ENCODE results near the gene FCER1A. TPM values are rescaled to one million over a fixed set of nuclear protein-coding genes. Genes with fewer than 3 reads are reported as not detected.

FCER1A gene
- 1 to 10 TPM in 2 of 4 donors, not detected in 2; 3.6 to 3.9 TPM for total RNA-seq

- Histone ChIP-seq H3K4me3 (no peak within 1 kb of the TSS), H3K36me3 (no peaks in the 10 kb centered on the region), H3K27me3 (no peaks in the 10 kb centered on the region), H3K9me3 (no peaks in the 10 kb centered on the region), H3K4me1 (no peaks in the 10 kb centered on the region), H3K27ac (no peak within 1 kb of the TSS)
- 67 to 82% methylated on average over 1 of the region's 1 CpG for WGBS, 2 donors
- no peak for DNase-seq (ENCODE audit: low spot score in 2 of 2)
- TF ChIP-seq CTCF (IDR thresholded peaks at IDR 0.05) = no peak
- TF ChIP-seq POLR2A (IDR thresholded peaks at IDR 0.05) = no peak
- TF ChIP-seq EP300 (IDR thresholded peaks at IDR 0.05) = no peak
These were observed at the start of gene FCER1A for GRCh38 chr1:159302095-159302494. Gene FCER1A (plus strand): TSS chr1:159302336. CDS start chr1:159302365, 29 bp downstream.

GRCh38 chr1:159261311-159261710 lies 40.8 kb upstream of the FCER1A start:
- Histone ChIP-seq H3K9me3 (peaks cover 0 to 3% (median 0%) of the 10 kb centered on the region in 4 donors), H3K36me3 (no peaks in the 10 kb centered on the region), H3K4me3 (no peak overlapping the region), H3K27me3 (no peaks in the 10 kb centered on the region), H3K27ac (no peak overlapping the region), H3K4me1 (no peaks in the 10 kb centered on the region)
- TF ChIP-seq POLR2A (IDR thresholded peaks at IDR 0.05) (no peak), EP300 (IDR thresholded peaks at IDR 0.05) (no peak), CTCF (IDR thresholded peaks at IDR 0.05) (no peak)
- DNase-seq (ENCODE audit: low spot score in 2 of 2) = no peak

GRCh38 chr1:159261721-159262494 lies 40.2 kb upstream of the FCER1A start:
- H3K27me3 ChIP-seq = no peaks in the 10 kb centered on the region
- WGBS, 2 donors = 74 to 82% methylated on average over 2 of the region's 2 CpGs
- TF ChIP-seq POLR2A (IDR thresholded peaks at IDR 0.05) = no peak
- no peak for TF ChIP-seq EP300 (IDR thresholded peaks at IDR 0.05)
- no peak for TF ChIP-seq CTCF (IDR thresholded peaks at IDR 0.05)
- H3K4me3 ChIP-seq = no peak overlapping the region
- no peaks in the 10 kb centered on the region for H3K4me1 ChIP-seq
- no peak for DNase-seq (ENCODE audit: low spot score in 2 of 2)
- no peak overlapping the region for H3K27ac ChIP-seq
- H3K36me3 ChIP-seq = no peaks in the 10 kb centered on the region
- no peaks in the 10 kb centered on the region for H3K9me3 ChIP-seq

GRCh38 chr1:159266832-159267231 lies 35.3 kb upstream of the FCER1A start:
- DNase-seq (ENCODE audit: low spot score in 2 of 2) = no peak
- TF ChIP-seq EP300 (IDR thresholded peaks at IDR 0.05) = no peak
- TF ChIP-seq POLR2A (IDR thresholded peaks at IDR 0.05) = no peak
- no peak for TF ChIP-seq CTCF (IDR thresholded peaks at IDR 0.05)
- H3K27me3 ChIP-seq = no peaks in the 10 kb centered on the region
- no peak overlapping the region for H3K27ac ChIP-seq
- WGBS, 2 donors = 85 to 86% methylated on average over 3 of the region's 3 CpGs
- no peak overlapping the region for H3K4me3 ChIP-seq
- no peaks in the 10 kb centered on the region for H3K36me3 ChIP-seq
- H3K9me3 ChIP-seq = no peaks in the 10 kb centered on the region
- H3K4me1 ChIP-seq = no peaks in the 10 kb centered on the region

GRCh38 chr1:159274631-159275030 lies 27.5 kb upstream of the FCER1A start:
- no peak overlapping the region for H3K27ac ChIP-seq
- H3K27me3 ChIP-seq = no peaks in the 10 kb centered on the region
- H3K4me3 ChIP-seq = no peak overlapping the region
- WGBS, 2 donors = 69 to 81% methylated on average over 2 of the region's 2 CpGs
- no peaks in the 10 kb centered on the region for H3K36me3 ChIP-seq
- H3K4me1 ChIP-seq = no peaks in the 10 kb centered on the region
- H3K9me3 ChIP-seq = no peaks in the 10 kb centered on the region
- DNase-seq (ENCODE audit: low spot score in 2 of 2) = no peak
- TF ChIP-seq CTCF (IDR thresholded peaks at IDR 0.05) (no peak), POLR2A (IDR thresholded peaks at IDR 0.05) (no peak), EP300 (IDR thresholded peaks at IDR 0.05) (no peak)
